Fibroblast of villous mesenchyme (primary cell): Measurements from ENCODE around the gene PAGE1. TPM values are rescaled to one million over a fixed set of nuclear protein-coding genes. Genes with fewer than 3 reads are reported as not detected.

Source experiments
- DNase-seq: peaks from one replicate; pipeline ENCODE4 v3.0.0-alpha.2; 2010; ENCODE audit warnings: low read depth
- H3K4me3 ChIP-seq: 2 replicates; pipeline ENCODE4 v1.5.1; 2011; ENCODE audit warnings: low read depth, mild to moderate bottlenecking, low read length
- CTCF ChIP-seq: IDR thresholded peaks from 2 replicates; pipeline ENCODE4 v1.5.1; 2012; ENCODE audit warnings: low read depth, mild to moderate bottlenecking, low read length; ENCODE audit not compliant: insufficient read depth
- total RNA-seq: library from RNA; depleted of rRNA; stranded (reverse); fragments of >200 nt; gene quantifications from 2 replicates; pipeline ENCODE4 v1.2.3, GENCODE V29; 2012

PAGE1 gene
- total RNA-seq, 1 donor = not detected

GRCh38 chrX:49673394-49673793, 22.4 kb downstream of the PAGE1 start:
- TF ChIP-seq CTCF = no peak
- H3K4me3 ChIP-seq = no peak overlapping the region
- DNase-seq = no peak

- TF ChIP-seq CTCF = no peak
- DNase-seq = no peak
- no peak overlapping the region for H3K4me3 ChIP-seq
Observed at GRCh38 chrX:49664824-49665223, 31.0 kb downstream of the PAGE1 start.

GRCh38 chrX:49661881-49662280, 33.9 kb downstream of the PAGE1 start:
- no peak for DNase-seq
- no peak for TF ChIP-seq CTCF
- no peak overlapping the region for H3K4me3 ChIP-seq

GRCh38 chrX:49659771-49660170, 36.0 kb downstream of the PAGE1 start:
- no peak overlapping the region for H3K4me3 ChIP-seq
- TF ChIP-seq CTCF = no peak
- DNase-seq = no peak

- DNase-seq = no peak
- no peak for TF ChIP-seq CTCF
- H3K4me3 ChIP-seq = no peak overlapping the region
Observed at GRCh38 chrX:49656533-49656932, 39.3 kb downstream of the PAGE1 start.

GRCh38 chrX:49644991-49645637, 50.7 kb downstream of the PAGE1 start:
- no peak for TF ChIP-seq CTCF
- no peak overlapping the region for H3K4me3 ChIP-seq
- DNase-seq = no peak

Other genes starting within 250 kb of the PAGE1 start
- gene GAGE12C, start 163.8 kb downstream of the PAGE1 start, total RNA-seq = not detected in 2 replicates
- gene GAGE12D, start 154.3 kb downstream of the PAGE1 start, total RNA-seq = not detected in 2 replicates
- gene GAGE12E, start 144.7 kb downstream of the PAGE1 start, total RNA-seq = not detected in 2 replicates
- gene GAGE12F, start 135.1 kb downstream of the PAGE1 start, total RNA-seq = not detected in 2 replicates
- gene GAGE12G, start 125.6 kb downstream of the PAGE1 start, total RNA-seq = not detected in 2 replicates
- not detected in 2 replicates for gene GAGE12H, start 116.0 kb downstream of the PAGE1 start, total RNA-seq
- not detected in 2 replicates for gene GAGE2A, start 106.5 kb downstream of the PAGE1 start, total RNA-seq
- not detected in 2 replicates for gene GAGE1, start 97.0 kb downstream of the PAGE1 start, total RNA-seq
- gene PAGE4, start 133.3 kb upstream of the PAGE1 start, total RNA-seq = not detected in 2 replicates
- gene USP27X, start 183.5 kb upstream of the PAGE1 start, total RNA-seq = 2.6 TPM in 2 replicates
- gene CLCN5, start 226.6 kb upstream of the PAGE1 start, total RNA-seq = 9.0 and 12.5 TPM in 2 replicates